GM19238 (cell line): ENCODE results near the gene DNAAF2.
"Not testable (repeated sequence)": the region's sequence is repeated elsewhere in the genome, so short reads cannot be mapped to it uniquely, and the experiment has no call there.

Source experiments
- DNase-seq: peaks from one replicate; pipeline ENCODE4 v3.0.0; 2011; ENCODE audit warnings: low spot score; ENCODE audit not compliant: insufficient read length

The DNAAF2 gene

DNA sequence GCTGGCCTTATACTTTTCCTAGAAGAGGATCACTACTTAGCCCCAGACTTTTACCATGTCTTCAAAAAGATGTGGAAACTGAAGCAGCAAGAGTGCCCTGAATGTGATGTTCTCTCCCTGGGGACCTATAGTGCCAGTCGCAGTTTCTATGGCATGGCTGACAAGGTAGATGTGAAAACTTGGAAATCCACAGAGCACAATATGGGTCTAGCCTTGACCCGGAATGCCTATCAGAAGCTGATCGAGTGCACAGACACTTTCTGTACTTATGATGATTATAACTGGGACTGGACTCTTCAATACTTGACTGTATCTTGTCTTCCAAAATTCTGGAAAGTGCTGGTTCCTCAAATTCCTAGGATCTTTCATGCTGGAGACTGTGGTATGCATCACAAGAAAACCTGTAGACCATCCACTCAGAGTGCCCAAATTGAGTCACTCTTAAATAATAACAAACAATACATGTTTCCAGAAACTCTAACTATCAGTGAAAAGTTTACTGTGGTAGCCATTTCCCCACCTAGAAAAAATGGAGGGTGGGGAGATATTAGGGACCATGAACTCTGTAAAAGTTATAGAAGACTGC is 12.9 kb downstream of the DNAAF2 start:
- DNase-seq = no peak

DNA sequence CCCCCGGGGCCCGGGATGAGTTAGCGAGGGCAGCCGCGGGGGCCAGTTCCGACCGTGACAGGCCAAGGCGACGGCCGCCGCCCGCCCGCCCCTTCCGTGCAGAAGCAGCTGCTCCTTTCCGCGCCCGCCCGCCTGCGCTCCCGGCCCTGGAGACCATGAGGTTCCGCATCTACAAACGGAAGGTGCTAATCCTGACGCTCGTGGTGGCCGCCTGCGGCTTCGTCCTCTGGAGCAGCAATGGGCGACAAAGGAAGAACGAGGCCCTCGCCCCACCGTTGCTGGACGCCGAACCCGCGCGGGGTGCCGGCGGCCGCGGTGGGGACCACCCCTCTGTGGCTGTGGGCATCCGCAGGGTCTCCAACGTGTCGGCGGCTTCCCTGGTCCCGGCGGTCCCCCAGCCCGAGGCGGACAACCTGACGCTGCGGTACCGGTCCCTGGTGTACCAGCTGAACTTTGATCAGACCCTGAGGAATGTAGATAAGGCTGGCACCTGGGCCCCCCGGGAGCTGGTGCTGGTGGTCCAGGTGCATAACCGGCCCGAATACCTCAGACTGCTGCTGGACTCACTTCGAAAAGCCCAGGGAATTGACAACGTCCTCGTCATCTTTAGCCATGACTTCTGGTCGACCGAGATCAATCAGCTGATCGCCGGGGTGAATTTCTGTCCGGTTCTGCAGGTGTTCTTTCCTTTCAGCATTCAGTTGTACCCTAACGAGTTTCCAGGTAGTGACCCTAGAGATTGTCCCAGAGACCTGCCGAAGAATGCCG is 13.7 kb downstream of the DNAAF2 start:
- no peak for DNase-seq

GRCh38 chr14:49620182-49621113 is 14.6 kb downstream of the DNAAF2 start, which contains the start of the genes MGAT2 and RPL36AL:
MGAT2 (plus strand) TSS chr14:49620799; CDS start chr14:49621269, 470 bp downstream.
RPL36AL (minus strand) TSS chr14:49620626; CDS start chr14:49619104, 1,522 bp downstream.
- peak; percentile 90 for DNase-seq

DNA sequence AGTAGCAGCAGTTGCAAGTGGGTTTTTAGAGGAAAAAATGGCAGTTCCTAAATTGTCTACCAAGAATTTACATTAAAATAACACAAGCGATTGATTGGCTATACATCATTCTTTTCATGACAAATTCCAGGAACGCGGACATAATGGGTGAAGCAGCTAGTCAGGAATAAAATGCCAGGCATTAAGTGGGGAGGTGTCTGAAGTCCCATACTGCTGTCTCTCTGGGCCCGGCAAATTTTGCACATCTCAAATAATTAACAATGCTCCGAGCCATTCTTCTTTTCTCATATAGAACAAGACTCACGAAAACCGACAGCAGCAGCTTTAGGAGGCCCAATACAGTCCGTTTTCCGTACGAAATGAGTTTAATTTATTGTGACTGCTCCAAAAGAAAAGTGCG is 15.3 kb downstream of the DNAAF2 start:
- DNase-seq = no peak

DNA sequence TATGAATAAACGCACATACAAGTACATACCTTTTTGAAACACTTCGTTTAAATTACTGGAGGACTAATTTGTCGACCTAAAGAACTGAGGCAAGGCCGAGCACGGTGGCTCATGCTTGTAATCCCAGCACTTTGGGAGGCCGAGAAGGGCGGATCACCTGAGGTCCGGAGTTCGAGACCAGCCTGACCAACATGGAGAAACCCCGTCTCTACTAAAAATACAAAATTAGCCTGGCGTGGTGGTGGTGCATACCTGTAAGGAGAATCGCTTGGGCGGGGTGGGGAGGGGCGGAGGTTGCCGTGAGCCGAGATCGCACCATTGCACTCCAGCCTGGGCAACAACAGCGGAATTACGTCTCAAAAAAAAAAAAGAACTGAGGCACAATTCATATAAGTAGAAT is 15.8 kb downstream of the DNAAF2 start:
- DNase-seq = not testable (repeated sequence)

DNA sequence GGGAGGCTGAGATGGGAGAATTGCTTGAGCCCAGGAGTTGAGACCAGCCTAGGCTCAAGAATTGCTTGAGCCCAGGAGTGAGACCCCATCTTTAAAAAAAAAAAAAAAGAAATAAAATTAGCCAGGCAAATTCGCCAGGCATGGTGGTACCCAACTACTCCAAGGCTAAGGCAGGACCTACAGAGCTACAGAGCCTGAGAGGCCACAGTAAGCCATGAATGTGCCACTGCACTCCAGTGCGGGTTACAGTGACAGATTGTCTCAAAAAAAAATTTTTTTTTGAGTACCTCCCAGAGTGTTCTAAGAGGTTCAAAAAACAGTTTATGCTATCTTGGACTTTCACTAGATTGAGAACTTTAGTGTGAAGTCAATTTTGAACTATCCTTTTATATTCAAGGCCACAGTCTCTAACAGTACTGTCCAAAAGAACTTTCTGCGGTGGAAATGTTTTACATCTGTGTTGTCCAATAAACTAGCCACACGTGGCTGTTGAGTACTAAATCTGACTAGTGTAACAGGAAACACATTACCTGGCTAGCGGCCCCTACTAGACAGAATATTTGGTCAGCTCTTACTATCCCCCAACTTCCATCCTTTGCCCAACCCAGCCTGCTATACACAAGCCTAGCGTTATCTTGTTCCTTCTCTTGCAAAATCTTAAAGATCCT is 17.1 kb downstream of the DNAAF2 start:
- DNase-seq = no peak

DNA sequence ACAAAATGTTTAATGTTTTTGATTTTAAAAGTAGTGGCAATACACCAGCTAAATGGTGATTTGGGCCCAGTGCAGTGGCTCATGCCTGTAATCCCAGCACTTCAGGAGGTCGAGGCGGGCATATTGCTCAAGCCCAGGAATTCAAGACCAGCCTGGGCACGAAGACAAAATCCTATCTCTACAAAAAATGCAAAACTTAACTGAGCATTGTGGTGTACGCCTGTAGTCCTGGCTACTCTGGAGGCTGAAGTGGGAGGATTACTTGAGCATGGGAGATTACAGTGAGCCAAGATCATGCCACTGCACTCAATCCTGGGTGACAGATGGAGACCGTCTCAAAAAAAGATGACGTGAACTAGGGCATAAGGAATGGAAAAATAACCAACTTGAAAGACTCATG is 19.3 kb downstream of the DNAAF2 start:
- no peak for DNase-seq

GRCh38 chr14:49614196-49614595 is 20.8 kb downstream of the DNAAF2 start:
- no peak for DNase-seq

DNA sequence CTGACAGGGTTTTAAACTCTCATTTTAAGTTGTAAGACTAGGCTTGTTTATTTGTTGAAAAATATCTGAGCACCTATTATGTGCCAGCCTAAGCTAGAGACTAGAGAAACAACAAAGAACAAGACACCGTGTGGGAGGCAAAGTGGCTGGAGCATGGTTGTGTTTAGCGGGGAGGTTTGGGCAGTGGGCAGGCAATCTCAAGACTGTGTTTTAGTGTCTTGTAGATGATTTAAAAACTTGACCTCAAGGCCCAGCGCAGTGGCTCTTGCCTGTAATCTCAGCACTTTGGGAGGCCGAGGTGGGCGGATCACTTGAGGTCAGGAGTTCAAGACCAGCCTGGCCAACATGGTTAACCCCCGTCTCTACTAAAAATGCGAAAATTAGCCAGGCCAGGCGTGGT is 22.4 kb downstream of the DNAAF2 start:
- DNase-seq = no peak

GRCh38 chr14:49612251-49612650 is 22.8 kb downstream of the DNAAF2 start:
- DNase-seq = no peak

- no peak for DNase-seq
Observed at GRCh38 chr14:49607583-49607982, 27.5 kb downstream of the DNAAF2 start.

- DNase-seq = peak; percentile 66
Observed at GRCh38 chr14:49598485-49599300, 36.4 kb downstream of the DNAAF2 start, which contains the start of gene LRR1. LRR1 (plus strand) TSS chr14:49598940; CDS start chr14:49599021, 81 bp downstream.

DNA sequence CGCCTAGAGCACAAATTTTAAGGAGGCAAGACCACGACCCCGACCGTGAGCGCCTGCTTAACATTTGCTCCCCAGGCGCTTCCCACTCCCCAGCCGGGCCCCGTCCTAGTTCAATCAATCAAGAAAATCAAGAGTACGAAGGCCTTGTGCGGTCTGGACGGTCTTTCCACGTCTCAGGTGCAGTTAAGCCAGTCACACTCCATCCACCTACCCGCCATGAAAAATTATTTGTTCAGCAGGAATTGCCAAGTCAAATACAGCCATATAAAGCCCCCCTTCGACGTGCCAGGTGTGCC is 36.9 kb downstream of the DNAAF2 start:
- no peak for DNase-seq

DNA sequence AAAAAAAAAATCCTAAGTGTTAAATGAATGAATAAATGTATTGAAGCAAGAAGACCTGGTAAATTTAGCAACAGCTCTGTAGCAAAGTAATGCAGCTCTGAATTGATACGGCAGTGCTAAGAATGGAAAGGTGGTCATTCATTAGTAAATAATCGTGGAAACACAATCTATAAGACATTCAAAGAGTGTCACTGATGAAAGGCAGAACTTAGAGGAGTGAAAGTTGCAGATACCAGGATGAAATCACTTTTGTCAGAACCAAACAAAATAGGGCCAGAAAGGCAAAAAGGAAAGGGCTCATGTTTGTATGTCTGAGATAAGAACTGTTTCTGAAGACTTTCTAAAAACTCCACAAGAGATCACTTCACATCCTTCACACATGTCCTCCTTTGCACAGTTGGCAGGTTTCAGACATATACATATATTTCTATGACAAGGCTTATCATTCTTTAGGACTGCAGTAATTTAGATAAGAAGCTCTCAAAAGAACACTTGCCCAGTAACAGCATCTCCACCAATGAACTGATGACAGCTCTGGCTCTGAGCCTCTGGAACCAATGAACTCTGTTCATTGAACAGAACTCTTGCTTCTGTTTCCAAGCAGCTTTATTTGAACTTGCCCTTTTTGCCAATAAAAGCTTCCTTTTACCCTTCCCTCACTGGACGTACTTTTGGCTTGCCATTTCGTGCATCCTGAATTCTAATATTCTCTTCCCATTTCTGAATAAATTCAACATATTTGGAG is 40.5 kb downstream of the DNAAF2 start:
- DNase-seq = no peak

DNA sequence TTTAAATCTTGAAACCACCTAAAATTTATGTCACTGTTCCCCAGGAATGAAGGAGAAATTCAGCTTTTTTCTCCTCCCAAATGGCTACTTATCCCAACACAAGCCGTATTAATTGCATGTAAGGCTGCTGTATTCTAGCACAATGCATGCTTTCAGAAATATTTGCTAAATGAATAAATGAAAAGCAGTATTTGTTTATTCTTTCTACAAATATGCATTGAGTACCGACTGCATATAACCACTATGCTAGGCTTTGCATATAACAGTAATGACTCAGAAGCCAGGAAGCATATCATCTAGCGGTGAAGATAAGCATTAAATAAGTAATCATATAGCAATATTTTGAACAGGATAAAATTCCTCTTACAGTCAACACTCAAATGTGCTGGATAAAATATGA is 42.0 kb downstream of the DNAAF2 start:
- no peak for DNase-seq

GRCh38 chr14:49589387-49589786 is 45.7 kb downstream of the DNAAF2 start:
- DNase-seq = no peak

DNA sequence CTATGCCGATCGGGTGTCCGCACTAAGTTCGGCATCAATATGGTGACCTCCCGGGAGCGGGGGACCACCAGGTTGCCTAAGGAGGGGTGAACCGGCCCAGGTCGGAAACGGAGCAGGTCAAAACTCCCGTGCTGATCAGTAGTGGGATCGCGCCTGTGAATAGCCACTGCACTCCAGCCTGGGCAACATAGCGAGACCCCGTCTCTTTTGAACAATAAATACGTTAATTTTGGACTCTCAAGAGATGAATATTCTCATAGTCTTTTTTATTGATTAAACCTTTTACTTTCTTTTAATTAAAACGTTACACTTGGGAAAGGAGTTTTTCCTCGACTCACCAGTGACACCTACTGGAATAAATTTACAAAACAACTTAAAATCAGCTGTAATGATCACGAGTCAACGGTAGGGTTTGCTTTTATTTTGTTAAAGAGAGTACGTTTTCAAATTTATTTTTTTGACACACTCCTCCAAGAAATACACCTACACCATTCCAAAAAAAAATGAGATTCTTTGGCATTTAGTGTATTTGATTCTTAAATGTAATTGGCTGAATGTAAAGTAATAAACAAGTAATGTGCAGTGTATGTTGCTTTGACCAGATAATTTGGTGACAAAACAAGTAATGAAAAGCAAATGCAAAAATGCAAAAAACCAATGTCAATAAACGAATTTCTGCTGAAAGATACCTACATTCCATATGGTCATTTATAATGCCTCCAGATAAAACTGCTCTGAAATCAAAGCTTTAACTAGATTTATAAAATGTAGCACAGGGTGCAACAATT is 48.2 kb downstream of the DNAAF2 start:
- no peak for DNase-seq

DNA sequence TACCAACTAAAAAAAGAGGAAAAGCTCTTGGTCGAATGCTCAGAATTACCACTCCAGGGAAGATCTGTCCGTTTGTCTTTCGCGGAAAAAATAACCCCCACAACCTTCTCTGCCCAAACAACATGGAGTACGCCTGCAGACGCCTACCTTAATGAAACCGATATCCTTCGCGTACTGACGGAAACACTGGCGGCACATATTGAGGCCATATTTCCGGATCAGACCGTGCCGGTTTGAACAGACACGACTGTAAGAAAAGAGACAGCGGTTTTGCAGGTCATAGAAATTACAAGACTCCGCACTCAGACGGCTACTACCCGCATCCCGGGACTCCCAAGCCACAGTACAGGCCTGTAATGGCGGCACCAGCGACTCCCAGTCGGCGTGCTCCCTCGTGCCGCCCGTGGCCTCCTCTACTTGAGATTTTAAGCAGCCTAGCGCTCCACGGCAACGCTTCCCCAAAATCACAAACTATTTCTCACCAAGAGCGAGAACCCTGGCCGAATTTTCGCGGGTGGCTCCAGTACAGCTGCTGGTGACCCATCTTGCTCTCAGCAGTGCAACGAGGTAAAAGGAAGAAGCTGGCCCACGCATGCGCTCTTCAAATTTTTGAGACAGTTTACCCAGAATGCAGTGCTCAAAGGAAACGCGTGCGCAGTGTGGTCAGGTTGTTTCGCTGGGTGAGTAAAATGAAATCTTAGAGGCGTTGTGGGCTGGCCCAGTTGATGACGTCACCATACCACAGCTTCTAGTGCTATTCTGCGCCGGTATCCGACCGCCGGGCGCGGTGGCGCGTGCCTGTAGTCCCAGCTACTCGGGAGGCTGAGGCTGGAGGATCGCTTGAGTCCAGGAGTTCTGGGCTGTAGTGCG is 49.0 kb downstream of the DNAAF2 start, which contains the start of gene RPS29:
Gene RPS29, minus strand, starts transcription at position 578 of the 870 bp plus-strand sequence. Its CDS starts 34 bp downstream, at position 544.
- peak; percentile 58 for DNase-seq
